DND-41 (cell line): ENCODE measurements around the gene MAP1A.

Experiments
- EZH2 ChIP-seq: IDR thresholded peaks from 3 replicates; pipeline ENCODE4 v1.6.1; 2012; ENCODE audit warnings: borderline replicate concordance, low read depth, mild to moderate bottlenecking, moderate library complexity, low read length, inconsistent platforms; ENCODE audit not compliant: severe bottlenecking
- TF ChIP-seq, protein P1 (sequence below): IDR thresholded peaks from 2 replicates; pipeline ENCODE4 v1.5.1; 2012; ENCODE audit warnings: borderline replicate concordance, low read length, moderate library complexity, mild to moderate bottlenecking; ENCODE audit not compliant: poor library complexity, severe bottlenecking; ENCODE audit errors: extremely low read depth

DNA sequence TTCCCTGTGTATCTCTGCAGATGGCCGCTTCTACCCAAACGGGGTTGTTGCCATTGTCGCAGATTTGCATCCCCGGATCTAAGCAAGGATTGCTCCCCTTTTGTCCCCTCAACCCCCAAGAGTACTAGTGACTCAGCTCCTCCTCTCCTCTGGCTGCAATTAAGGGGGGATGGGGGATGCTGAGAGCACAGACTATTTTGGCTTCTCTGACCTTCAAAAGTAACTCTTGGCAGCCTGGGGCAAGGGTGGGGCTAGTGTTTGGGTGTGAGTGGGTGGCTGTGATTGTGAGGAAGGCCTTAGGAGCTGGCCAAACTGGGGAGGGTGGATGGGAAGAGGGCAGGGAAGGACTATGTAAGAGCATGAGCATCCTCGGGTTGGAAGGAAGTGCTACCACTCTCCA is 1.2 kb upstream of the MAP1A start:
- TF ChIP-seq, protein P1, sequence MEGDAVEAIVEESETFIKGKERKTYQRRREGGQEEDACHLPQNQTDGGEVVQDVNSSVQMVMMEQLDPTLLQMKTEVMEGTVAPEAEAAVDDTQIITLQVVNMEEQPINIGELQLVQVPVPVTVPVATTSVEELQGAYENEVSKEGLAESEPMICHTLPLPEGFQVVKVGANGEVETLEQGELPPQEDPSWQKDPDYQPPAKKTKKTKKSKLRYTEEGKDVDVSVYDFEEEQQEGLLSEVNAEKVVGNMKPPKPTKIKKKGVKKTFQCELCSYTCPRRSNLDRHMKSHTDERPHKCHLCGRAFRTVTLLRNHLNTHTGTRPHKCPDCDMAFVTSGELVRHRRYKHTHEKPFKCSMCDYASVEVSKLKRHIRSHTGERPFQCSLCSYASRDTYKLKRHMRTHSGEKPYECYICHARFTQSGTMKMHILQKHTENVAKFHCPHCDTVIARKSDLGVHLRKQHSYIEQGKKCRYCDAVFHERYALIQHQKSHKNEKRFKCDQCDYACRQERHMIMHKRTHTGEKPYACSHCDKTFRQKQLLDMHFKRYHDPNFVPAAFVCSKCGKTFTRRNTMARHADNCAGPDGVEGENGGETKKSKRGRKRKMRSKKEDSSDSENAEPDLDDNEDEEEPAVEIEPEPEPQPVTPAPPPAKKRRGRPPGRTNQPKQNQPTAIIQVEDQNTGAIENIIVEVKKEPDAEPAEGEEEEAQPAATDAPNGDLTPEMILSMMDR = no peak
- TF ChIP-seq EZH2 = no peak
